RWPE1 (cell line): ENCODE measurements around the gene PSMD11.
A peak's percentile ranks its signal among the peaks of the same experiment; 100 is the strongest.

Experiments used
- CTCF ChIA-PET: fragments of 350-600 bp; sonication (Branson Sonifier 250); formaldehyde crosslinking; extraction: SDS; loops from one replicate; lab custom pipeline; 2021; lab: Yijun Ruan, JAX
- POLR2A ChIA-PET: fragments of 400-600 bp; formaldehyde crosslinking; extraction: SDS; loops from one replicate; lab custom pipeline; 2020; ENCODE audit warnings: antibody characterized with exemption; ENCODE audit not compliant: low non-redundant PET; lab: Yijun Ruan, JAX
- DNase-seq: peaks from one replicate; pipeline ENCODE4 v3.0.0; 2012; ENCODE audit warnings: low spot score
- H3K27ac ChIP-seq: fragments of 450-650 bp; 2 replicates; pipeline ENCODE4 v1.5.1; 2017
- CTCF ChIP-seq: fragments of 450-650 bp; conservative IDR thresholded peaks from 2 replicates; pipeline ENCODE4 v1.5.1; 2017; ENCODE audit warnings: low read depth, mild to moderate bottlenecking

Gene PSMD11

GRCh38 chr17:32494621-32495358, 50.5 kb downstream of the PSMD11 start:
- ChIA-PET CTCF (no interaction called here), POLR2A (no interaction called here)
- DNase-seq, result no peak
- TF ChIP-seq CTCF, result no peak
- peak overlapping the region; percentile 78; the same call in 1 of the 2 replicates for H3K27ac ChIP-seq

GRCh38 chr17:32495359-32496231, 51.3 kb downstream of the PSMD11 start:
- TF ChIP-seq CTCF, result no peak
- no peak for DNase-seq
- peak overlapping the region; percentile 78 for H3K27ac ChIP-seq
- ChIA-PET POLR2A (no interaction called here), CTCF (interaction anchor here (0.8 kb wide), 1 partner anchor 8 kb away, joined by 4 read pairs; the partner anchor contains the start of gene CDK5R1)

- no peak for TF ChIP-seq CTCF
- DNase-seq, result peak; percentile 82
- peak overlapping the region; percentile 78 for H3K27ac ChIP-seq
- ChIA-PET CTCF (interaction anchor here (0.8 kb wide), 1 partner anchor 9 kb away, joined by 4 read pairs; the partner anchor contains the start of gene CDK5R1), POLR2A (no interaction called here)
Observed at GRCh38 chr17:32496395-32497073, 52.2 kb downstream of the PSMD11 start.

- ChIA-PET POLR2A (no interaction called here), CTCF (no interaction called here)
- no peak for DNase-seq
- no peak for TF ChIP-seq CTCF
- H3K27ac ChIP-seq, result peak overlapping the region; percentile 78
Observed at GRCh38 chr17:32497431-32498205, 53.3 kb downstream of the PSMD11 start.

- no peak overlapping the region for H3K27ac ChIP-seq
- DNase-seq, result no peak
- POLR2A ChIA-PET, result no interaction called here
- no peak for TF ChIP-seq CTCF
- CTCF ChIA-PET, result interaction anchor here (0.6 kb wide), 1 partner anchor 27 kb away, joined by 5 read pairs; no protein-coding TSS in a partner anchor
Observed at GRCh38 chr17:32498391-32498790, 54.1 kb downstream of the PSMD11 start.
